Ectodermal cell (in vitro differentiated cells): ENCODE measurements around the gene NR4A2. TPM values are rescaled to one million over a fixed set of nuclear protein-coding genes. Genes with fewer than 3 reads are reported as not detected.

Experiments used
- H3K27ac ChIP-seq: 2 replicates; pipeline ENCODE4 v1.7.0; 2013; ENCODE audit warnings: mild to moderate bottlenecking, low read depth, low read length; ENCODE audit not compliant: insufficient read depth, poor library complexity, severe bottlenecking
- H3K27me3 ChIP-seq: 2 replicates; pipeline ENCODE4 v1.7.0; 2013; ENCODE audit warnings: mild to moderate bottlenecking, low read length; ENCODE audit not compliant: insufficient read depth, control insufficient read depth, poor library complexity, severe bottlenecking
- H3K36me3 ChIP-seq: one replicate; pipeline ENCODE4 v1.7.0; 2013; ENCODE audit warnings: low read length; ENCODE audit not compliant: control insufficient read depth, insufficient read depth
- H3K4me1 ChIP-seq: one replicate; pipeline ENCODE4 v1.7.0; 2013; ENCODE audit warnings: low read length; ENCODE audit not compliant: control insufficient read depth, insufficient read depth
- H3K4me3 ChIP-seq: 2 replicates; pipeline ENCODE4 v1.7.0; 2013; ENCODE audit warnings: low read depth, low read length, control low read depth; ENCODE audit not compliant: insufficient read depth
- H3K9me3 ChIP-seq: 2 replicates; pipeline ENCODE4 v1.7.0; 2013; ENCODE audit warnings: mild to moderate bottlenecking, low read length, moderate library complexity; ENCODE audit not compliant: control insufficient read depth
- WGBS, 2 experiments: methylation state at CpG; one replicate each; pipeline ENCODE4 v1.1.7; 2013; ENCODE audit warnings: missing lambda C conversion rate in 2 of 2; 5-methylcytosine and 5-hydroxymethylcytosine counted together
- polyA plus RNA-seq, 4 experiments: library from polyadenylated mRNA; stranded (reverse); fragments of 50-300 nt; gene quantifications; one replicate each; pipeline ENCODE4 v1.2.3, GENCODE V29; 2013

Gene NR4A2
- polyA plus RNA-seq (2013, experiment 1 of 4) = 1.6 TPM
- polyA plus RNA-seq (2013, experiment 2 of 4) = 1.4 TPM
- 1.6 TPM for polyA plus RNA-seq (2013, experiment 3 of 4)
- polyA plus RNA-seq (2013, experiment 4 of 4) = 1.6 TPM

DNA sequence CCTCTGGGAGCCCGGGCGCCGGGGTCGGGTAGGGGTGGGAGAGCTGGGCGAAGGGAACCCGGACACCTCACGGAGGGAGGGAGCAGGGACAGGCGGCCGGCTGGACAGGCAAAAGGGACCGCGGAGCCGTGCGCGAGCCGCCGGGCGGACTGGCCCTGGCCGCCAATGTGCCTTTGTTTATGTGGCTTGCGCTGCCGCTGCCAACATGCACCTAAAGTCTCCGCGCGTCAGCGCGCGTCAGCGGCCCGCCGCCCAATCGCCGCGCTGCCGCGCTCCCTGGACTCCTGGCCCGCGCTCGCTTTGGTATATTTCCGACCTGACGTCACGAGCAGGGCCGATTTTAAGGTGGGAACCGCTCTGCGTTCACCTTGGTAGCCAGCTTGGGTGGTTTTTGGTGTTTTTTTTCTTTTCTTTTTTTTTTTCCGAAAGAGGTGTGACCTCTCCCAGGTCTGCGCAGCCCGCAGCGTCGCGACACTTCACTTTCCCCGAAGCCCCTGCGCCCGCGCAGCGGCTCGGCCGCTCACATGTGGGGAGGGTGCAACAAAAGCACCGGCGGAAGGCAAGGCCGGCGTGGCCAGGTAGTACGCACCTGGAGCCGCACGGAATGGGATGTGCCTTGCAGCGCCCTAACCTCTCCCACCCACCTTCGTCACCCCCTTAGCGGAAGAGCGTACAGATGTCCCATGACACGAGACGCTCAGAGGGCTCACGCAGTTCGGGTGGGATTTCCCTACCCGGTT lies at the start of gene NR4A2:
Gene NR4A2 (minus strand): TSS at position 188 of the 740 bp plus-strand sequence. CDS start 2,535 bp downstream, outside the sequence.
- Histone ChIP-seq H3K27me3 (peaks cover 42% of the 10 kb centered on the region), H3K27ac (peak within 1 kb of the TSS; percentile 38), H3K36me3 (no peaks in the 10 kb centered on the region), H3K9me3 (no peaks in the 10 kb centered on the region), H3K4me3 (peak within 1 kb of the TSS; percentile 56), H3K4me1 (peaks cover 6% of the 10 kb centered on the region)
- WGBS, 2 experiments = 0% methylated on average over 72 of the region's 72 CpGs

DNA sequence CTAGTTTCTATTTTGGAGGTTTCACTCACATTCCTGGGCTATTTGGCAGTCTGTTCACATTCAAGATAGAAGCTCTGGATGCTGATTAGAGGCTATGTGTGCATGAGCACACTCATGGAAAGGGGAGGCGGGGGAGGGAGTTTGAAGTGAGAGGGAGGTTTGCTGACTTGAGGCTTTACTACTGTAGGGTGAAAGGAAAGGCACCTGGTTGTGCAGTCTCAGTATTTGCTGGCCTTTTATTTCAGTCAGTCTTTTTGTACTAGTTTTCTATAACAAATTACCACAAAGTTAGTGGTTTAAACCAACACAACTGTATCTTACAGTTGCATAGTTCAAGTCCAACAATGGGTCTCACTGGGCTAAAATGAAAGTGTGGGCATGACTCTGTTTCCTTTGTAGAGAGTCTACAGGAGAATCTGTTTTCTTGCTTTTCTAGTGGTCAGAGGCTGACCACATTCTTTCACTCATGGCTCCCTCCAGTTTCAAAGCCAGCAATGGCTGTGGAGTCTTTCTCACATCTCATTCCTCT lies 47.7 kb upstream of the NR4A2 start:
- H3K4me1 ChIP-seq = no peaks in the 10 kb centered on the region
- no peak overlapping the region for H3K4me3 ChIP-seq
- H3K27me3 ChIP-seq = no peaks in the 10 kb centered on the region
- H3K36me3 ChIP-seq = no peaks in the 10 kb centered on the region
- WGBS, 2 experiments = 91 to 100% methylated on average over 1 of the region's 1 CpG
- no peaks in the 10 kb centered on the region for H3K9me3 ChIP-seq
- no peak overlapping the region for H3K27ac ChIP-seq

DNA sequence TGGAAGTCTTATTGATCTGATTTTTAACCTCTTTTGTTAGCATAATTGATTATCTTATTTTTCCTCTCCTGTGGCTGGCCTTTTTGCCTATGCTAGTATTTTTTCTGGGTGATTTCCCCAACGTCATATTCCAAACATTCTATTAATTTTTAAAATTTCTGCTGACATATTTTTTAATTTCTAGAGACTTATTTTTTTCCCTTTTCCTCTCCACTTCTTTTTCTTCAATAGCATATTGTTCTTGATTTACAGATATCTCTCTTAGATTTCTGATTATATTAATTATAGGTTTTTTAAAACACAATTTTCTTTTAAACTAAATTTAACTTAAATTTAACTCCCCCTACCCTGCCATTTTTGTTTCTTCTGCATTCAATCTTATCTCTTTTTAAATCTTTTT lies 47.2 kb upstream of the NR4A2 start:
- Histone ChIP-seq H3K4me1 (no peaks in the 10 kb centered on the region), H3K9me3 (no peaks in the 10 kb centered on the region), H3K4me3 (no peak overlapping the region), H3K27me3 (no peaks in the 10 kb centered on the region), H3K27ac (no peak overlapping the region), H3K36me3 (no peaks in the 10 kb centered on the region)
- 100% methylated on average over 1 of the region's 1 CpG; no CpG with 5 or more reads in 1 of the 2 experiments for WGBS, 2 experiments

DNA sequence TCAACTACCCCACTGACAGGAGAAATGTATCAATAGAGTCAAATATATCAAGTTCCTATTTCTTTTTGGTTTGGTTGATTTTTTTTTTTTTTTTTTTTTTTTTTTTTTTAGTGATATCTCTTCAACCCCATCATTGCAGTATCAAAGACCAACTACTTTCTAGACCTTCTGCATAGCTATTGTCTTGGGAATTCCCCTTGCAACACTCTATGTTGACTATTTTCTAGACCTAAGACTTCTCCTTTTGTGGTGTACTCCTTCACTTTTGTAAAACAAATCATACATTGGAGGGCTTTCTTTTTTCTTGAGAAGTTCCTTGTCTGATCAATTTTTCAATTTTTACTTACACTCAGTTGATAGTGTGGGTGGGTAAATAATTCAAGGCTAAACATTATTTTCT lies 46.5 kb upstream of the NR4A2 start:
- Histone ChIP-seq H3K27me3 (no peaks in the 10 kb centered on the region), H3K4me3 (no peak overlapping the region), H3K4me1 (no peaks in the 10 kb centered on the region), H3K27ac (no peak overlapping the region), H3K36me3 (no peaks in the 10 kb centered on the region), H3K9me3 (no peaks in the 10 kb centered on the region)

DNA sequence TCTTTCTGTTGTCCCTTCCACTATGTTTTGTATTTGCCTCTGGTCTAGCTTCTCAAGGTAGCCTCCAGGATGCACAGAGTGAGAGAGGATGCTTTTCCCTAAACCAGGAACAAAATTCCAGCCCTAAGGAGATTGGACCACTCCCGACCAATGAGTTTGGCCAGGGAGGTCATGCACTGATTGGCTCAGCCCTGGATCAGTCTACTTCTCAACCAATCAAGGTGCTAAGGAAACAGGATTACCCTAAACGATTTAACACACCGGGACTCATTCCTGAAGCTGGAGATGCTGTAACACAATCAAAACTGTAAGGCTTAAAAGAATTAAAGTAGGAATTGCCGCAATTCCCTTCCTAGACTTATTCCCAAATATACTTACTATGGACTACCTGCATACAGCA lies 34.2 kb upstream of the NR4A2 start:
- Histone ChIP-seq H3K4me3 (no peak overlapping the region), H3K36me3 (no peaks in the 10 kb centered on the region), H3K9me3 (no peaks in the 10 kb centered on the region), H3K27me3 (no peaks in the 10 kb centered on the region), H3K4me1 (no peaks in the 10 kb centered on the region), H3K27ac (no peak overlapping the region)
- WGBS, 2 experiments = 84 to 97% methylated on average over 4 of the region's 4 CpGs

DNA sequence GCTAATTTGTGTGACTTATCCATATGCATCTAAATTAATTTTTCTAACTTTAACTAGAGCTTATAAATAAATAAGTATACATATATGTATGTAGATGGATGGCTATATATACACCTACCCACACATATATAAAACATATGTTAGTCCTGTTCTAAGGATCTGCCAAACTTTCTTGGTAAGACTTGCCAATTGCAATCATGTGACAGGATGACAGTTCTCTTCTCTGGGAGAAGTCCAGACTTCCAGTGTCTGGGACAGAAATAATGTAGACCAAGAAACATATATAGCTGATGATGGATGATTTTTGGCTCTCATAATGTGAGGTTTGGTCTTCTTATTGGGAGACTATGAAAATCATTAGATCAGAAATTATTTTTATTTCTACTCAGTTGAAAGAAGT lies 30.6 kb upstream of the NR4A2 start:
- Histone ChIP-seq H3K27me3 (no peaks in the 10 kb centered on the region), H3K27ac (no peak overlapping the region), H3K4me1 (no peaks in the 10 kb centered on the region), H3K4me3 (no peak overlapping the region), H3K9me3 (no peaks in the 10 kb centered on the region), H3K36me3 (no peaks in the 10 kb centered on the region)

DNA sequence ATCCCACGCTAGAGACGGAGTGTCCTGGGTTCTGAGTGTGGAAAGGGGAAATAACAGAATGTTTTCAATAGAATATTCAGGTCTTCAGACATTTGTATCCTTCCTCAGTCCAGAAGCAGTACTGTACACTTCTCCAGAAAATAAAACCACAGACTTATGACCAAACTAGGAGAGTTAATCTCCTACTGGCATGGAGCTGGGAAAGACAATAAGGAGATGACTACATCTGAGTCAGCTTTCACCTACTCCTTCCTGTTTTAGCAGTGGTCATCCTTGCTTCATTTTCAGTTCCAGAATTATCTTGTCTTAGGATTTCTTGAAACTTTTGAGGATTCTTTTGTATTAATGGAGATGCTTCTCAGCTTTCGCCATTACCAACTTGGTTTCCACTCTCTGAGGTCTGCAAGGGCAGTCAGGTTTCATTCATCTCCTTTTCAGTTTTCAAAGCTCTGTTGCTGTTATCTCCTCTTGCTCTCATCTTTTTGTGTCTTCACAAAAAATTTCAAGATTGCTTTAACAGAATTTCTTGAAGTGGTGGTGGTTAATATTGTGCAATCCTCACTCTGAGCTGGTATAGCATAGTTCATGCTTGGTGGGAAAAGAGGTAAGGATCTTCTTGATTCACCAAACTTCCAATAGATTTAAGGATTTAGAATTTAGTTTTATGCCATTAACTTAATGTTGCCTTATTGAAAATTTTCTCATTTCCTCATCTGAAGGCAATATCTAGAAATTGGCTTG lies 23.7 kb upstream of the NR4A2 start:
- no peaks in the 10 kb centered on the region for H3K27me3 ChIP-seq
- no peak overlapping the region for H3K4me3 ChIP-seq
- H3K9me3 ChIP-seq = no peaks in the 10 kb centered on the region
- WGBS, 2 experiments = 95 to 98% methylated on average over 1 to 3 of the region's 3 CpGs
- H3K4me1 ChIP-seq = no peaks in the 10 kb centered on the region
- no peaks in the 10 kb centered on the region for H3K36me3 ChIP-seq
- no peak overlapping the region for H3K27ac ChIP-seq

DNA sequence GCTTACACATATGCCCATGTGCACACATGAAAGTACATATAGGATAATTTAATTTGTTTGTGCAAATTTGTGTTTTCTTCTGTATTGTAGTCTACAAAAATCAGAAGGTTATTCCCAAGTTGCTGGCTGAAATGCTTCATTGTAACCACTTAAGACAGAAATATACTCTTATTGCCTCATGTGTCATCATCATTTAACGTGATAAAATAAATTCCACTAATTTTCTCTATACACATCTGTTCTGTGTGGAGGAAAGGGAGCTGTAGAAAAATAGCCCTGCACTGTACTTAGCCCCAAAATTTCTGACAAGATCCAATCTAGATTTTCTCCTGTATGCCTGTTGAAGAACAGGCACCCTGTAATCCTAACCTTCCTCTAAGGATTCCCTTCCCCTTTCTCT lies 20.4 kb upstream of the NR4A2 start:
- WGBS, 2 experiments = 92% methylated on average over 1 of the region's 1 CpG; no CpG with 5 or more reads in 1 of the 2 experiments
- H3K4me1 ChIP-seq = no peaks in the 10 kb centered on the region
- no peaks in the 10 kb centered on the region for H3K36me3 ChIP-seq
- no peaks in the 10 kb centered on the region for H3K9me3 ChIP-seq
- no peak overlapping the region for H3K4me3 ChIP-seq
- H3K27me3 ChIP-seq = no peaks in the 10 kb centered on the region
- H3K27ac ChIP-seq = no peak overlapping the region

DNA sequence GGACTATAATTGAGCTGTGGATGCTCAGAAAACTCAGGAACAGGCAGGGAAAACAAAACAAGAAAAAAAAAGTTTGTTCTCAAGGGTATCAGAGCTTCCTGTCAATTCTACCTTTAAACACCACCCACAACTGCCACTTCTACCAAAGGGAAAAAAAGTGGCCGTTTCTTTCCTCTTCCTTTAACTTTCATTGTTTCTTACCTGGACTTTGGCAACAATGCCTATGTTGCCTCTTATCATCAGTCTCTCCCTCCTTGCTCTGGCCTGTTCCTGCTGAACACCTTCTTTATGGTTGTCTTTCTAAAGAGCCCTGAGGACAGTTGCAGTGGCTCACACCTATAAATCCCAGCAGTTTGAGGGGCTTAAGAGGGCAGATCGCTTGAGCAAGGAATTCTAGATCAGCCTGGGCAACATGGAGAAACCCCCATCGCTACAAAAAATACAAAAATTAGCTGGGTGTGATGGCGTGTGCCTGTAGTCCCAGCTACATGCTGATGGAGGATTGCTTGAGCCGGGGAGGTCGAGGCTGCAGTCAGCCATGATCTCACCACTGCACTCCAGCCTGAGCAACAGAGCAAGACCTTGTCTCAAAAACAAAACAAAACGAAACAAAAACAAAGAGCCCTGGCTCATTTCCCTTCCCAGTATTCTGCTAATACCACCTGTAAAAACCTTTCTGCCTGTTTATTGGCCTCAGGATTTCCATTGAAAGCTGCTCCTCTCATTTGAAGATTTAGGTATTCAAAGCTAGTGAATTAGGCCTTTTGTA lies 18.0 kb upstream of the NR4A2 start:
- WGBS, 2 experiments = 94 to 95% methylated on average over 7 of the region's 7 CpGs
- Histone ChIP-seq H3K36me3 (no peaks in the 10 kb centered on the region), H3K27me3 (no peaks in the 10 kb centered on the region), H3K27ac (no peak overlapping the region), H3K4me1 (no peaks in the 10 kb centered on the region), H3K9me3 (no peaks in the 10 kb centered on the region), H3K4me3 (no peak overlapping the region)

DNA sequence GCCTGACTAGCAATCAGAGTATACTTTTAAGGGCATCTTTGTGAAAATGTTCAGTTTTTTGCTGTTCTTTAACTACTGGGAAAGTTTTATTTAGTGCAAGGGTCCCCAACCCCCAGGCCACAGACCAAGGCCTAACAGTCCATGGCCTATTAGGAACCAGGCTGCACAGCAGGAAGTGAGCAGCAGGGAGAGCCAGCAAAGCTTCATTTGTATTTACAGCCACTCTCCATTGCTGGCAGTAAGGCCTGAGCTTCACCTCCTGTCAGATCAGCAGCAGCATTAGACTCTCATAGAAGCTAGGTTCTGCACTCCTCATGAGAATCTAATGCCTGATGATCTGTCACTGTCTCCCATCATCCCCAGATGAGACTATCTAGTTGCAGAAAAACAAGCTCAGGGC lies 17.1 kb upstream of the NR4A2 start:
- Histone ChIP-seq H3K4me3 (no peak overlapping the region), H3K9me3 (no peaks in the 10 kb centered on the region), H3K27me3 (no peaks in the 10 kb centered on the region), H3K36me3 (no peaks in the 10 kb centered on the region), H3K27ac (no peak overlapping the region), H3K4me1 (no peaks in the 10 kb centered on the region)
